DND-41 (cell line): ENCODE results near the gene SPATA31C2.

Source experiments
- CTCF ChIP-seq: IDR thresholded peaks from 2 replicates; pipeline ENCODE4 v1.5.1; 2012; ENCODE audit warnings: borderline replicate concordance, low read length, moderate library complexity, mild to moderate bottlenecking; ENCODE audit not compliant: poor library complexity, severe bottlenecking; ENCODE audit errors: extremely low read depth
- EZH2 ChIP-seq: IDR thresholded peaks from 3 replicates; pipeline ENCODE4 v1.6.1; 2012; ENCODE audit warnings: borderline replicate concordance, low read depth, mild to moderate bottlenecking, moderate library complexity, low read length, inconsistent platforms; ENCODE audit not compliant: severe bottlenecking

GRCh38 chr9:88168564-88168963, 30.3 kb upstream of the SPATA31C2 start:
- TF ChIP-seq CTCF, result no peak
- TF ChIP-seq EZH2, result no peak
